ENCODE measurements around the gene ZYG11B.
"Not testable (repeated sequence)": the region's sequence is repeated elsewhere in the genome, so short reads cannot be mapped to it uniquely, and the experiment has no call there.

Gene ZYG11B

DNA sequence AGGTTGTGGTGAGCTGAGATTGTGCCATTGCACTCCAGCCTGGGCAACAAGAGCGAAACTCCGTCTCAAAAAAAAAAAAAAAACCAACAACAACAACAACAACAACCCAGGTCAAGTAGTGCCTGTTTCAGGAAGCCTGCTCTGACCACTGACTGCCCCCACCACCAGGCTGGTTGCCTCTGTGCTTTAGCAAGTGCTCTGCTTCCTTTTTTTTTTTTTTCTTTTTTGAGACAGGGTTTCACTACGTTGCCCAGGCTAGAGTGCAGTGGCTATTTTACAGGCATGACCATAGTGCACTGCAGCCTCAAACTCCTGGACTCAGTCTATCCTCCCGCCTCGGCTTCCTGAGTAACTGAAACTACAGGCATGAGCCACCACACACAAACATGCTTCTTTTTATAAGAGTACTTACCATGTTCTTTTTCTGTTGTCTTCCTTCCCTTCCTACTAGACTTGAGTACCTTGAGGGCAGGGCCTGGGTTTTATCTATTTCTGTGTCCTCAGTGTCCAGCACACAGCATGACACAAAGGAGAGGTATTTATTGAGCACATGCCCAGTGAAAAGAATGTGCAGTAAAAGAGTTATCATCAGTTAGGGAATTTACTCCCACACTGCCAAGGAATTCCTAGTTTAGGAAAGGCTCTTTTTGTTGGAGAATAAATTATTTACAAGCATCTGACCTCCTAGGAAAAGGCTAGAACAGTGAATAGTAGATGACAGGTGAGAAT, 18.2 kb upstream of the ZYG11B start:
- no peak for FAIRE-seq

DNA sequence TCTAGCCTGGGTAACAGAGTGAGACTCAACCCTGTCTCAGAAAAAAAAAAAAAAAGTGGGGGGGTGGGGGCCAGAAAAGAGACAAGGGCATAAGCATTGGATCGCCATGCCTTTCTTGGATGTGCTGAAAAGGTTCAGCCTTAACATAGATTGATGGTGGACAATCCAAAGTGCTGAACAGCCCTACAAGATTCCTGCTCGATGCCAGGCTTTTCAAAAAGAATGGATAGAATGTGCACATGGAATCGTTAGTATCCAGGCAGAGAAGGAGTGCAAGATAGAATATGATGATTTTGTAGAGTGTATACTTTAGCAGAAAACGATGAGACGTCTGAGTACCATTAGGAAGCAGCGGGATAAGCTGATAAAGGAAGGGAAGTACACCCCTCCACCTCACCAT, 17.2 kb upstream of the ZYG11B start:
- no peak for FAIRE-seq

GRCh38 chr1:52713590-52713989, 12.7 kb upstream of the ZYG11B start:
- no peak for FAIRE-seq

GRCh38 chr1:52715296-52715695, 11.0 kb upstream of the ZYG11B start:
- not testable (repeated sequence) for FAIRE-seq

GRCh38 chr1:52723260-52723659, 3.0 kb upstream of the ZYG11B start:
- FAIRE-seq, result no peak

- no peak for FAIRE-seq
Observed at GRCh38 chr1:52725903-52726264, 369 bp upstream of the ZYG11B start.

DNA sequence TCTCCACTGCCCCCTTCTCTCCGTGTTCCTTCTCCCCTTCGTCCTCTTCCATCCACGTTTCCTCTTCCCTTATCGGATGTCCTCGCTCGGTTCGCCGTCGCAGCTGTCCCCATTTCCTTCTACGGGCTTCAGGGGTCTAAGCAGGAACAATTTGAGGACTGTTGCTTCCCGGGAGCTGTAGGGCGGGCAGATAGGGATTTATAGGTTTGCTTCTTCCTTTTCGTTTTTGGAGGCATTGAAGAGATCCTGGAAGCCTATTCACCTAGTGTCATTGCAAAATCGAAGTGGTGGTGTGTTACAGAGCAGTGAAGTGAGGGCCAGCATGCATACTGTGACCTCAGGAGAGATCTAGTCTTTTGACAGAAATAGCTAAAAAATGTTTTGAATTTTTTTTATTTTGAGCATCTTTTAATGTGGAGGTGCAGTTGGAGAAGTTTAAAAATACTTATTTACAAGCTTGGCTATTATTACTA, 897 bp downstream of the ZYG11B start:
- no peak for FAIRE-seq

DNA sequence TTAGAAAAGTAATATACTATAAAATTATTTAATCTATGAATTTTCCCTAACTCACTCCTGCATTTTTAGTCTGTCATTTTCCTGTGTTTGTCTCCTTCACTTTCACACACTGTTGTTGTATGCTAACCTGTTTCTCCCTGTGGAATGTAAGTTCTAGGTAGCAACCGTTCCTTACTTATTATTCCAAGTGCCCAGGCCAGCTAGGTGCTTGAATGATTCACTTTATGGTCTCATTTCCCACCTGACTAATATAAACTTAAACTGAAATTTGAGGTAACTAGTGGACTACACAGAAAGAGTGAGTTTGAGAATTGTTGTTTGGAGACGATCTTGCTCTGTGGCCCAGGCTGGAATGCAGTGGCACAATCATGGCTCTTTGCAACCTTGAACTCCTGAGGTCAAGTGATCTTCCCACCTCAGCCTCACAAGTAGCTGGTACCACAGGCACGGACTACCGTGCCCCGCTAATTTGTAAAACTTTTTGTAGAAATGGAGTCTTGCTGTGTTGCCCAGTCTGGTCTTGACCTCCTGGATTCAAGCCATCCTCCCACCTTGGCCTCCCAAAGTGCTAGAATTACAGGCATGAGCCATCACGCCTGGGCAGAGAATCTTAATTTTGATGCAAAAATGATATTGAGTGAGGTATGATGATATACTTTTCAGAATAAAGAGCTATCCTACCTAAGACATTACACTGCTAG, 1.9 kb downstream of the ZYG11B start:
- FAIRE-seq, result no peak

DNA sequence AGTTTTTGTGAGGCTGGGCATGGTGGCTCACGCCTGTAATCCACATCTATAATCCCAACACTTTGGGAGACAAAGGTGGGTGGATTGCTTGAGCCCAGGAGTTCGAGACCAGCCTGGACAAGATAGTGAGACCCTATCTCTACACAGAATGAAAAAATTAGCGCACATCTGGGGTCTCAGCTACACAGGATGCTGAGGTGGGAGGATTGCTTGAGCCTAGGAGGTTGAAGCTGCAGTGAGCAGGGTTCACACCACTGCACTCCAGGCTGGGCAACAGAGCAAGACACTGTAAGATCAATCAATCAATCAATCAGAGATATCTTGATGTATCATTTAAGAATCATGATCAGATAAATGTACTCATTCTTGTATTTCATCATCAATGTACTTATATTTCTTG, 7.1 kb downstream of the ZYG11B start:
- no peak for FAIRE-seq

- FAIRE-seq, result not testable (repeated sequence)
Observed at GRCh38 chr1:52735371-52735770, 9.1 kb downstream of the ZYG11B start.

- FAIRE-seq, result no peak
Observed at GRCh38 chr1:52738148-52738547, 11.9 kb downstream of the ZYG11B start.

DNA sequence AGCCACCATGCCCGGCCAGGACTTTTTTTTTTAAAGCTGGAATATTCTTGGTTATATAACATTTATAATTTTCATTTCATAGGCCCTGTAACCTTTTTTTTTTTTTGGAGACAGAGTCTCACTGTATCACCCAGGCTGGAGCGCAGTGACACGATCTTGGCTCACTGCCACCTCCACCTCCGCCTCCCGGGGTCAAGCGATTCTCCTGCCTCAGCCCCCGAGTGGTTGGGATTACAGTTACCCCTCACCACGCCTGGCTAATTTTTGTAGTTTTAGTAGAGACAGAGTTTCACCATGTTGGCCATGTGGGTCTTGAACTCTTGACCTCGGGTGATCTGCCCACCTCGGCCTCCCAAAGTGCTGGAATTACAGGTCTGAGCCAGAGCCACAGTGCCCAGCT, 12.6 kb downstream of the ZYG11B start:
- no peak for FAIRE-seq

GRCh38 chr1:52739699-52740467, 13.6 kb downstream of the ZYG11B start:
- FAIRE-seq, result no peak

DNA sequence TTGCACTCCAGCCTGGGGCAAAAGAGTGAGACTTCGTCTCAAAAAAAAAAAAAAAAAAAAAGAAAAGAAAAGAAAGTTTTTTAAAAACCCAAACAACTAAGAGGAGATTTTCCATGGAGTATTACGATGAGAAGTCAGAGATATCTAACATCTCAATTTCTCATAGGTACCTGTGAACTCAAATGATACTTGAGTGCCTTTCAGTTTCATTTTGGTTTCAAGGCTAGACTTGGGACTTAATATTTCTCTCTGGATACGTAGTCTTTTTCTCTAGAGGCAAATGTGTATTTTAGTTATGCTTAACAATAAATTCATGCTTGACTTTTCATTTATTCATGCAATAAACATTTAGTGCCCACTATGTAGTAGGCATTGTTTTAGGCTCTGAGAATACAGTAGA, 15.0 kb downstream of the ZYG11B start:
- FAIRE-seq, result no peak

DNA sequence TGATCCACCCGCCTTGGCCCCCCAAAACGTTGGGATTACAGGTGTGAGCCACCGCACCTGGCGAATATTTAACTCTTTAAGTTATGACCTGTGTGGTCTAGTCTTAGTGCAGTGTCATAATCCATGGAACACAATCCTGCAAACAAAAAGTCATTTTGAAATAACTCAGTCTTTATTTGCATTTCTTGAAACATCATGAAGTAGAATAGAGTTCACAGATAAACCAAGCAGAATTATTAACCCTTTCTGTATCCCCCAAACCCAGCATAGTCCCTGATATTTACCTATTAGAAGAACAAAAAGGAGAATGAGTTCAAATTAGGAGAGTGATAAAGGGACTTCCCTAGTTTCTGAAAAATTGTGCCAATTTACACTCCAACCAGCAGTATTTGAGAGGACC, 19.9 kb downstream of the ZYG11B start:
- FAIRE-seq, result no peak

GRCh38 chr1:52747450-52747849, 21.2 kb downstream of the ZYG11B start:
- no peak for FAIRE-seq

DNA sequence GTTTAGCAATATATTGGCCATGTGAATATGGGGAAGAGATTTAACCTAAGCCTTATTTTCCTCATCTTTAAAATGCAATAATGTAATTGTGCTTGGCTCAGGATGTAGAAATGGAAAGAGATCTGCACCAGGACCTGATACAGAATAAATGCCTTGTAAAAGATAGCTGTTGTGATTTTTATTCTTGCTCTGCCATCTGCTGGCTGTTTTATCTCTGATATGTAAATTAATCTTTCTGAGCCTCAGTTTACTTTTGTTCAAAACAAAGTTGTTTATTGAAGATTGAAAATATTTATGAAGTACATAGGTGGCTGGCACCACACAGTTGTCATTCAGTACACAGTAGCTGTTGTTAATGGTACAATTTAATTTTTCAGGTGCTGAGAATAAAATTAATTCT, 21.9 kb downstream of the ZYG11B start:
- no peak for FAIRE-seq

DNA sequence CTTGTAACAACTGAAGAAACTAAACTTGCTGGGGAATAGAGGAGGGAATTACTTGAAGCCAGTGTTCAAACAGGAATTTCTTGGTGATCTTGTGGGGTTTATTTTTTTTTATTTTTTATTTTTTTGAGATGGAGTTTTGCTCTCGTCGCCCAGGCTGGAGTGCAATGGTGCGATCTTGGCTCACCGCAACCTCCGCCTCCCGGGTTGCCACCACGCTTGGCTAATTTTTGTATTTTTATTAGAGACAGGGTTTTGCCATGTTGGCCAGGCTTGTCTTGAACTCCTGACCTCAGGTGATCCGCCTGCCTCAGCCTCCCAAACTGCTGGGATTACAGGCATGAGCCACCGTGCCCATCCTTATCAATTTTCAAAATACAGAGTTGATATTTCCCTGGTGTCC, 23.2 kb downstream of the ZYG11B start:
- FAIRE-seq, result not testable (repeated sequence)

GRCh38 chr1:52750139-52750538, 23.9 kb downstream of the ZYG11B start:
- FAIRE-seq, result not testable (repeated sequence)

GRCh38 chr1:52751589-52752483, 25.6 kb downstream of the ZYG11B start:
- FAIRE-seq, result no peak

DNA sequence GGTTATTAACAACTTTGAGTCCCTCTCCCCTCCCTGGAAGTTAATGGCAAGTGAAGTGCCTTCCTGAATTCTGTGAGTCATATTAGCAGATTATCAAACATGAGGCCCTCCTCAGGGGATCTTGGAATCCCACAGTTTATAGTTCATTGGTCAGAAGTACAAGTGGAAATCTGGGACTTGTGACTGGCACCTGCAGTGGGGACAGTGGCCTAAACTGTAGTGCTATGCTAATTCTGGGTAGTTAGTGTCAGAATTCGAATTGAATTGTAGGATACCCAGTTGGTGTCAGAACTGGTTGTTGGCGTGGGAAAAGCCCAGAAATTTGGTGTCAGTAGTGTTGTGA, 26.2 kb downstream of the ZYG11B start:
- no peak for FAIRE-seq

DNA sequence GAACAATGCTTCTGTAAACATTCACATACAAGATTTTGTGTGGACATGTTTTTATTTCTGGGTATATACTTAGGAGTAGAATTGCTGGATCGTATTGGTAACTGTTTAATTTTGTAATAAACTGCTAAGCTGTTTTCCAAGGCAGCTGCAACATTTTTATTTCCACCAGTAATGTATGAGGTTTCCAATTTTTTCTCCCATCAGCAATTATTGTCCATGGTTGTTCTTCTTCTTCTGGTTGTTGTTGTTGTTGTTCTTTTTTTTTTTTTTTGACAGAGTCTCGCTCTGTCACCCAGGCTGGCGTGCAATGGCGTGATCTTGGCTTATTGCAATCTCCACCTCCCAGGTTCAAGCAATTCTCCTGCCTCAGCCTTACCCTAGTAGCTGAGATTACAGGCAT, 26.9 kb downstream of the ZYG11B start:
- FAIRE-seq, result no peak

DNA sequence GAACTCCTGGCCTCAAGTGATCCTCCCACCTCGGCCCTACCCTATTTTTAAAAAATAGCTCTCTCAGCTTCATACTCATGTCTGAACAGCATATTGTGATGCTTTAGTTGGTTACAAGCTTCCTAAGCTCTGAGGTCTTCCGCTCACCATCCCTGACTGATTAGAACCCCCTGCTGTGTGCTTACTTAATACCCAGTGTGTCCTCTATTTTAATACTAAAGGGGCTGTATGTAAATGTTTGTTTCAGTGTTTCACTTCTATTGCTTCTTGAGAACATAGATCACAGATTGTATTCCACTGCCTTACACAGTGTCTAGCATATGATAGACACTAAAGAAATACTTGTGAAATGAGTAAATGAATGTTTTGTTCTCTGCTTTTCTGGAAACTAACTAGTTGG, 29.8 kb downstream of the ZYG11B start:
- no peak for FAIRE-seq

All from A204.1 (cell line).